HG02981 (cell line): ENCODE results near the gene PDE4D.
A peak's percentile ranks its signal among the peaks of the same experiment; 100 is the strongest.
"Not testable (repeated sequence)": the region's sequence is repeated elsewhere in the genome, so short reads cannot be mapped to it uniquely, and the experiment has no call there.

ENCODE experiments used
- ATAC-seq: cut with Tn5 transposase; IDR thresholded peaks from one replicate; pipeline ENCODE4 v1.9.1; 2021; ENCODE audit warnings: mild to moderate bottlenecking, moderate library complexity; ENCODE audit not compliant: unreplicated experiment

Gene PDE4D

DNA sequence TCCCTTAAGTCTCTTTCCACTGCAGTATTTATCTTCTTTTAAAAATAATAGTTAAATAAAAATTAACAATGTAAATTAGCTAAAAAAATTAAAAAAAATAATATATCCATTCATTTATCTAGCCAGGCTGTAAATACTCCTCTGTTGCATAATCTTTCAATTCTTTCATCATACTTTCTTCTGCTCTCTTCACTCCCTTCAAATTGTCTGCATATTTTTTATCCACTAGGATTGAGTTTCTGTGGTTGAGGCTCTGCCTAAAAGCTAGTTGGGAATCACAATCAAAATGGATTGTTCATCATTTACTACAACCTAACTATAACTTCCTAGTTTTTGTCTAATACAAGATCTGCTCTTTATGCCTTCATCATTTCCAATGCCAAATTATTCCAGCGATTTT, 182.2 kb downstream of the PDE4D start:
- ATAC-seq: no peak

DNA sequence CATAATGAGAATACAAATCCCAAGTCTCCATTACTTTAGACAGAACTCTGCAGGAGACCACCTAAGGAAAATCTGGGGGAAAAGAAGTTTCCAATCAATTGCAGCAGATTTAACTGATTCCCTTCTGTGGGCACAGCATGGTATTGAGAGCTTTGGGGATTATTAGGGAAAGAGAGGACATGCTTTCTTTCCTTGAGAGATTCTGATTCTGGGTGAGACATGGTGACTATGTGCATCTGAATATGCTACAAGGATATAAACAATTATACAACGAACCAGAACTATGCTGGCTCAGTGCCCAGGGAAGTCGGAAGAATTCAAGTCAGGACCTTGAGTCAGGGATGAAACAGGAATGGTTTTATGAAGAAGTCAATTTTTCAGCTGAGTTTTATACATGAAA, 183.7 kb downstream of the PDE4D start:
- no peak for ATAC-seq

DNA sequence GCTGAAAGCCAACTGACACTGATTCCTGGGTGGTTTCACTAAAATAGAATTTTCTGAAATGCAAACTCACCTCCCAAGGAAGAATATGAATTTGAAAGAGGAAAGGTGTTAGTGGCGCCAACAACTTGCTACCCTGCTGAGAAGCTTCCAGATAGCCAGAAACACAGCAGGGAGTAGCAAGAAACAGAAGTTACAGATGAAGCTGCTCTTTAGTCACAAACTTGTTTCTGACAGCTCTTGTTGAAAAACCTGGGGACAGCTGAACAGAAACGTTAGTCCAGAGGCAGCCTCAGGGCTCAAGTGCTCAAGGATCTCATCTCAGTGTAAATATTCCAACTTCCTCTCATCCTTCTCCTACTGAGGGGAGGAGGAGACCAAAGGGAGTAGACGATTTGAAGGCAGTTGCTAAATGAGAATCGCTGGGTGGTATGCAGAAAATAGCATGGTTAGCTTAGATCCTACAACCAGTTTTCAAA, 184.1 kb downstream of the PDE4D start:
- ATAC-seq: no peak

DNA sequence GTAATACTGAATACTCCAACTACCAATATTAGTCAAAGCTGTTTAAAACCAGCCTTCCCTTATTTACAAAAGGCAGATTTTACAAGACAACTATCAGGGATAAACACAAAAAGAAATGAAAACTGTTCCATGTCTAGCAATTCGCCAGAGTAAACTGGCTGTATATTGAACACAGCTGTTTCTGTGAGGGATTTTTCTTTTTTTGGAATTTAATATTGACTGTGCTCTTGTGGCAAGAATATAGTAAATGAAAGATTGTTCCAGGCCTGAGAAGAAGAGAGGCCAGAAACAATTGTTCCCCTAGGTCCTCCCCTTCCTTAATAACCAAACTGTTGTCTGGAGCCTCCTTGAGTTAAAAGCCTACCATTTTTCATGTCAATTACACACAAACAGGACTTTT, 188.6 kb downstream of the PDE4D start:
- no peak for ATAC-seq

DNA sequence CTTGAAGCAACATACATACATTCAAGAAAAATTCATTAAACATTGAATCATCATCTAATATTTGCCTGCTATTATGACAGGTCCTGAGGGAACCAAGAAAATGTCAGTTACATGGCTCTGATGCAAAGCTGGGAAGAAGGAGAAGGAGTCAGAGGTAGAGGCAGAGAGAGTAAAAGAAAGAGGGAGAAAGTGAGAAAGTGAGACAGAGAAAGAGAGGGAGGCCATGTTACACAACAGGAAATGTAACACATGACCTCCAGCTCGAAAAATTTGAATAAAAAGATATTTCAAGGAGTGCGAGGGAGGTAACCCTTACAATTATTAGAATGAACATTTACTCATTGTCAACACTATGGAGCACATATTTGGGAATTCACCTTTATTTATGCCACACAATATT, 189.7 kb downstream of the PDE4D start:
- ATAC-seq: no peak

DNA sequence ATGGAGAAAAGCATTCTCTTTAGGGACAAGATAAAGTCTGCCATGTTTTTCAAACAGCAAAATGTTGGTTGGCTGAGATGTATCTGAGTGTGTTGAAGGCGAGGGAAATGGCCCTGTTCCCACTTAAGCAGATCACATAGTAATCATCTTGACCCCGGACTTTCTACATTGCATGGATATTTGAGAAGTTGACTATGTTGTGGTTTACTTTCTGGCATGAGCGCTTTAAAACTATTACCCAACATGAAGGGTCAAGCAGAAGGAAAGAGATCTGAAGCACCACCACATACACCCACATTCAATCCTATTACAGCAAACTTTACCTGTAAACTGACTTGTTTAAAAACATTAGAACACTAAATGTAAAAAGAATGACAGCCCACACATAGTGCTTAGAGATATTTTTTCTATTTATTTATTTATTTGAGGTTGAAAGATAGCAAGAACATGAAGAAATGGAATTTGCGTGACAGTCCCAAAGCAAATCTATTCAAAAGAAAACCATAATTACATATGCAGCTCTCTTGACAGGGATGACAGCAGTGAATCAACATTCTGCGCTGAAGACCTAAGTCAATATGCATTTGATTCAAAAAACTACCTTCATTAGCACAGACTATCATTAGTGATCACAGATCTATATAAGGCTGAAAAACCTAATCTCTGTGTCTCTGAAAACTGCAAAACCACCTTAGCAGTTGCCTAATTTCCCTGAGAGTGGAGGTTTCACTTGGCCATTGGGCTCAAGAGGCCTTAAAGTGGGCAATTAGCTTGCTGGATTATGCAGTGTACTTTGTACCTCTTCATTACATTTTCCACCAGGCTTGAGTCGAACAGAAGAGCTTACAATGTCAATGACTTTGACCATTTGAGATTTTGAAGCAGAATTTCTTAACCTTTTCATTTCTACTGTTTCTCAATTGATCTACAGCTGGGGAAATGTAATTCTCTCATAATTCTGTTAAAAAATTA, 195.0 kb downstream of the PDE4D start:
- no peak for ATAC-seq

DNA sequence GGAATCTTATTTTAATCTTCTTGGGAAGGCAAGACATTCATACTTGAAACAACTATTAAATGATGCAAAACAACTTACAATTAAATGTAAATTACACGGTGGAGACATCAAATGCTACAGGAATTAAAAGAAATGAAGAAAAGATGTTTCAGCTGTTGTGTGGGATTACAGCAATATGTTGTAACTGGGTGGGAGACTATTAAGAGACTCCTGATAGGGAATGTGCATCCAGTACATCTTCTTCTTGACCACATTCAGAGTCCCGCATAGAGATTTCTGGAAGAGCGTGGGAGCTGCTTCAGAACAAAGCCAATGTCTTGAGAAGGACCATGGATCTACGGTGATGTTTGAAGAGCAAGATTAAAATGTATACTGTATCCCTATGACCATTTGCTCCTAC, 199.1 kb downstream of the PDE4D start:
- no peak for ATAC-seq

DNA sequence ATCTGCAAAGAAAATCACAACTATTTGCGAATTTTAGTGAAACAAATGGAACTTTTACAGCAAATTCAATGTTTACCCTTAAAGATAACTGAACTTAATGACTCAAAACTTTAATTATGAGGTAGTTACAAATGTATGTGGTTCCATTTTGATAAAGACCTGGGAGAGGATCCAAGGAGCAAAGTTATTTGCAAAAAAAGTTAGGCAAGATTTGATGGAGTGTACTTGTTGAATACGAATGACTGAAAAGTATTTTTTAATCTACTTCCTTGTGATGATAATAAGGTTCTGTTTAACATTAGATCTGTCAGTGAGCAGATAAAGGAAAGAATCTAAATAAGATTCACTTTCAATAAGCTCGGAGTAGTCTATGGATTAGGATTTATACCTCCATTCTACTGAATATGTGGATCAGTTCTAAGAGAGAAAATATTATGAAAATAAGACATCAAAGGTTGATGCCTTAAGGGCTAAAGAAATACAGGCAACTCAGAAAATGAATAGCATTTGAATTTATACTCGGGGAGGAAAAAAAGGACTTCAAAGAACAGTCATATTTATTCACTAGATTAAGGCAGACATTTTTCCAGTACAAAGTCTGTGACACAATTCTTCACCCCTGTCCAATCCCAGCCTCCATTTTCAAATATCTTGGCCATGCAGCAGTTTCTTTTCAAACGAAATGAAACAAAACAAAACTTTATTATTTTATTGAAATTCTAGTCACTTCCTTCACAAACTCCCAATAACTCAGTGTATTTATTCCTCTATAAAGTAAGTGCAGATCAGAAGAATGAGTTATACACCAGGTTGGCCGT, 199.8 kb downstream of the PDE4D start:
- no peak for ATAC-seq

DNA sequence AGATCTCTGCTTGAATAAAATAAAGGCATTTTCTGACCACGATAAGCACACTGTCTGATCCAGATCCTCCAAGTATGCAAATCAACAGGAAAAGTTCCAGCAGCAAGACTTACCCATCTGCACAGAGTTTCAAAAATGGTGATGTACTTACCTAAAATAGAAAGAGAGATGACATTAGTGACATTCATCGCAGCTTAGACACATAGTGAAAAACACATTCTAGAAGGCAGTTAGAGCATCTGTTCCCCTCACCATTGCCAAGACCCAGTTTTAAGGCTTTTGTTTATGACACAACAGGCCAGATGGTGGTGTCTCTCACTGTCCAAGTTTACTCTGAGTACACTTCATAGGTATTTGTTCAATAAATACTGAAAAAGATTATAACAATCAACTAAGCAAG, 207.7 kb downstream of the PDE4D start:
- ATAC-seq: peak; percentile 52

DNA sequence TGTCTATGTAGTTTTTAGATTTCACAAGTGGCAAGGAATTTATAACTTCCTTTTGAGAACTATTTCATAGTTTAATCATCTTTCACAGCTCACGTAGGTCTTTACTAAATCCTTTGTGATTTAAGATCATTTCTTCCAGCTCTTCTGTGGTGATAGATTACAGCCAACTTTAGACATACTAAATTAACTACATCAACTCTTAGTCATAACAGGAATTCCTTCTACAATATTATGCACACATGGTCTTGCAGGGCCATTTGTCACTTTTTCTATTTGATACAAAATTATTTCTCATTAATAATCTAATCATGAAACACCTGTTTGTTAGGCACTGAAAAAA, 208.4 kb downstream of the PDE4D start:
- ATAC-seq: no peak

DNA sequence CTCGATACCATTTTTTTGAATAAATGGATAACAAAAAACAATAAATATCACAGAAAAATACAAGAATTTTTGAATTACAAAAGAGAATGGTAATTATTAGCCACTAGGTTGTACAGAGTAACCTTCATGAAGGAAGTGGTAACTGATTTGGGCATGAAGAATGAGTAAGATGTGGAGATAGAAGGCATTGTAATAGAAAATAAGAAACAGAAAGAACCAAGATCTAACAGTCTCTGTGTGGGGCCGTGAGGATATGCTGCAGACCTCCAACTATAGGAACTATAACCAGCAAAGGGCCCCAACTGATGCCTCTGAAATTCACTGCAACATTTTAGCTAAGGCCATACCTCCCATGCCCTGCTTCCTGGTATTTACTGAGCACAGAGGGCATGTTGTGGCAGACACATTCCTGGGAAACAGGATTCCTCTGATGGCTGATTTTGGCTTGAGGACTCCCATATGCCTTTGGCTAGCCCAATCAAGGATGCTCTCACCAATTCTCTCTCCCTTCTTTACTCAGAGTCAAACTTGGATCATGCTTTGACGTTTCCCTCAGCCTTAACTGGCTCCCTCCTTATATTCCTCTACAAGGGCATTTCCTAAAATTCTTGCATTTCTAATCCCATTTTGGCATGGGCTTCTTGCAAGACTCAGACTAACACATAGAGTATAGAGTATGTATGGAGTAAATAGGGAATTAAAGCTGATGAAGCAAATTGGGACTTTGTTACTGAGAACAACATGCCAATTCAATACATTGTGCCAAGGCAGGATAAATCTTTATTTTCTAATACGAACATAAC, 208.9 kb downstream of the PDE4D start:
- peak; percentile 77 for ATAC-seq

DNA sequence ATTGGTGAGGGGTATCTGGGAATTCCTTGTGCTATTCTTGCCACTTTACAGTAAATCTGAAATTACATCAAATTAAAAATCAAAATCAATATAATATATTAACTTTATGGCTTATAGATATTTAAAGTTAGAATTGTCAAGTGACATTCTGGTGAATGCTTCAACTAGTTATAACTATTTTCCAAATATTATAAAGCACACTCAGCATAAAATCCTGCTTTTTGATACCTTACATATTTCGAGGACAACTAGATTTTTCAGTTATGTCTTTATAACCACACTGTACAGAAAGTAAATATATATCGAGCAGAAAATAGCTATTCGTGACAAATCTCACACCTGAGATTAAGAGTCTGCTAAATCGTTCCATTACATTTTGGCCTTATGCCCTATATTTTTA, 210.2 kb downstream of the PDE4D start:
- no peak for ATAC-seq

DNA sequence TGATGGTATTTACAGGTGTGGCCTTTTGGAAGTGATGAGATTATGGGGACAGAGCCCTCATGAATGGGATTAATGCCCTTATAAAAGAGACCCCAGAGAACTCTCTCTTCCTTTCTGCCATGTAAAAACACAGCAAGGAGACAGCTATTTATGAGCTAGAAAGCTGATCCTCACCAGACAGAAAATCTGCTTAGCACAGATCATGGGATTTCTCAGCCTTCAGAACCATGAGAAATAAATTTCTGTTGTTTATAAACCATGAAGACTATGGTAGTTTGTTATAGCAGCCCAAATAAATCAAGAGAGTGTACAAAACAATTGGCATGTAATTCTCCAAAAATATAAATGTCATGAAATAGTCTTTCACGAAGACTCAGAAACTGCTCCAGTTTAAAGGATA, 211.0 kb downstream of the PDE4D start:
- no peak for ATAC-seq

DNA sequence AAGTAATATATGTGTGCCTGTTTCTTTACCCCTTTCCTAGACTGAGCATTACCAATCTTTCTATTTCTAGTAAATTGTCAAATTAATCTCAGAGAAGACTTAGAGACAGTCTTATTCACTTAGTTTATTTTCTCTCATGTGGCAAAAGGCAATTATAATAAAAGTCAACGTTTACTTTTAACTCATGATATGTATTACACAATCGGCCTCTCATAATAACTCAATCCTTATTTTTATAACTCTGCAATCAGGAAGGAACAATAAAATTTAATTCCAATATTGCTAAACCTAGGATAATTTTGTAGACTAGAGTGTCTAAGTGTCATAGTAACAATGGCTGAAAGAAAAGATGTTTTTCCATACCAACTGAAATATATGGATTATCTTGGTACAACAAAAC, 214.6 kb downstream of the PDE4D start:
- no peak for ATAC-seq

DNA sequence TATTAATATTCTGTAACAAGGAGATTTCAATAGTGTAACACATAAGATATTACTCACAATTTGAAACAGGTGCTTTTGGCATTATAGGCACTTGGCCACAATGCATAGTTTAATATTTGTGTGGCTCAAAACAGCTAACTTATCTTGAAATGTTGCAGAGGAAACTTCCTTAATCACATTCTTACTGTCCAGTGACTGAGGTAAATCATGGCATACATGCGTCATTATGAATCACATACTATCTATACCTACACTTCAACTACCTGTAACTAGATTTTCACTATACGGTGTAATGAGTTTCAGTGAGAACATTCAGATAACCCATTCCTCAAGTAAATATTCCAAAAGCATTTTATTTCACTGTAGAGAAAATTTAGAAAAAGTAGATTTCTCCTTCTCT, 218.8 kb downstream of the PDE4D start:
- ATAC-seq: no peak

DNA sequence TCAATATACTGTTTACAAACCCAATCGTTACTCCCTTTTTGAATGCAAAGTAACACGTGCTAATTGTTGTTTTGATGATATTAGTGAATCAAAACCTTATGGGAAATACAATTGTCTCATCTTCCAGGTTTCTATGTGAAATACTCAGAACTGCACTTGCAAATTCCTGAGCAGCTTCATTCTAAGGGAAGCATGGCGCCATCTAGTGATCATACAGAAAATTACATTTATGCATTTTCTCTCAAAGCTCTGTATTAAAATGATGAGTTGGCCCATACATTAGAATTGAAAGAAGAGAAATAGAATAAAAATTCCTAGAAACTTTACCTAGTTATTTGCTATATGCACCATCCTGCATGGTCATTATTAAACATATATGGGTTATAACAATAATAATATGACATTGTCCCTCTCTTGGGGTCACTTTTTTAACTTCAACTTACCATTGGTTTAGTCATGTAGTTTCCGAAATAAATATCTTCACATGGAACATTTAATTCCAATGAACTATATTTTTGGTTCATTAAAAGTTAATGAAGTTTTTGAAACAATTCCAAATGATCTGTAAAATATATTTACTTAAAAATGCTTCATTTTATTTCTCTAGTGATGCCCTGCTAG, 220.0 kb downstream of the PDE4D start:
- ATAC-seq: no peak

DNA sequence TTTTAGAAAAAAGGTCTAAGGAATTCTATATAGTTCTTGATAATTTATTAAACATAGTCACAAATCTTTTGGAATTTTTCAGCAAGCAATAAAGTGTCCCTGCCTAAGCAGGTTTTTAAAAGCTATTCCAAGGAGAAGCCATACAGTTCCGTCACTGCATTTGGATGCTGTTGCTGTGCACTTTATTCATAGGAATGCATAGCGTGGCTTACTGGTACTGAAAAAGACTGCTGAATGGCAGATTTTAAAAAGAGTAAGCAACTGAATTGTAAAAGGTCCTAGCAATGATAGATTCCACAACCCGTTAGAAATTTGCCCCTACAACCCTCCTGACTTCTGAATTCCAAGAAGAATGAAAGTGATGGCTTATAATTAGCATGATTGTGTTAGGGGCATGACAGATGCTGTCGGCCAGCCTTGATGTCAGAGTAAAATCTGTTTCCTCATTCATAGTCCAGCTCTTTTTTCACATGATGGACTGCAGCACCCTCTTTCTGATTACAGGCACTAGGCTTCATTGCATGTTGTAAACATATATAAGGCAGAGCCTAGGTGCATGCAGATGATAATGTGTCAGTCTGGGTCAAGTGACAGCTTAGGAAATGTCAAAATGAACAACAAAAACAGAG, 227.0 kb downstream of the PDE4D start:
- ATAC-seq: no peak

DNA sequence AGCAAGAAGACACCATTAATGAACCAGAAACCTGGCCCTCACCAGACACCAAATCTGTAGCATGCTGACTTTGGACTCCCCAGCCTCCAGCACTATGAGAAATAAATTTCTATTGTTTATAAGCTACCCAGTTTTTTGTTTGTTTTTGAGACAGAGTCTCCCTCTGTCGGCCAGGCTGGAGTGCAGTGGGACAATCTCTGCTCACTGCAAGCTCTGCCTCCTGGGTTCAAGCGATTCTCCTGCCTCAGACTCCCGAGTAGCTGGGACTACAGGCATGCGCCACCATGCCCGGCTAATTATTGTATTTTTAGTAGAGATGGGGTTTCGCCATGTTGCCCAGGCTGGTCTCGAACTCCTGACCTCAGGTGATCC, 227.7 kb downstream of the PDE4D start:
- ATAC-seq: not testable (repeated sequence)

DNA sequence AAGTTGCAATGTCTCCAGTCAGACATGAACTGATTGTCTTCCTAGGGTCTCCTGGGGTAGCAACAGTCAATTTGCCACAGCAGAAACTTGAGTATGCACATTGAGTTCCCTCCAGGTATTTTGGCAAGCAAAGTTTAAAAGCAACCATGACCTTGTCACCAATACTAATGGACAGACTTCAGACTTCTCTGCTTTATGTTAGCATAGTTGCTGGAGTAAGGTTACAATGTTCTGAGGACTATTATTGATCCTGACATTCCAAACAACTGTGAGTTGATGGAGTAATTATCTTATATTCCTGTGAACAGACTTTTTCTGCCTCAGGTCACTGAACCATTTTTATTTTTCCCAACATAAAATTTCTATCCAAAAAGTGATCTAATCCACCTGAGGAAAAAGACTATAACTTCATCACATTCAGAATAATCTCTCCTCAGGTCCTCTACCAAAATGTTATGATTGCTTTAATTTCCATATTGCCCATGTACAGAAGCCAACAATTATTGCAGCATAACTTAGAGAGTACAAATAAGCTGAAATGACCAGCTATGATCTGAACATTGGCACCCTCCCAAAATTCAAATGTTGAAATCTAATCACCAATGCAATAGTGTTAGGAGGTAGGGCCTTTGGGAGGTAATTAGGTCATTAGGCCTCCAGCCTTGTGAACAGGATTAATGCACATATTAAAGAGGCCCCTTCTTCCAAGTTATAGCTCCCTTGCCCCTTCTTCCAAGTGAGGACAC, 228.3 kb downstream of the PDE4D start:
- no peak for ATAC-seq
